GM21825 (cell line): ENCODE measurements around the gene INO80.

Source experiments
- ATAC-seq: cut with Tn5 transposase; IDR thresholded peaks from one replicate; pipeline ENCODE4 v1.9.1; 2021; ENCODE audit warnings: mild to moderate bottlenecking, moderate library complexity; ENCODE audit not compliant: unreplicated experiment

INO80 gene

DNA sequence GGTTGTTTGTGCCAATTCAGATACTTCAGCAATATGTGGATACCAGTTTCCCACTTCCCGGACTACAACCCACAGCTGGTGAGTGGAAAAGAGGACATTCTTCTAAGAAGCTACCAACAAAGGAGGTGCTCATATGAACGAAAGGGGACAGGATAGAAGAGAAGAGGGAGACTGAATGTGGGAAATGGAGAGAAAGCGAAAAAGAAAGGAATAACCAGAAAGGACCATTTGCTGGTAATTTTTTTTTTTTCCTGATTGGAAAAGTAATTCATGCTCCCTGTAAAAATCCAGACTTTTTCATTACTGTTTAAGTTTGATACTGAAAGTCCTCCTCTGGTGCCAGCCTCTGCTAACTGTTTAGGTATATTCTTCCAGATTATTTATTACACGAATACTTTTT, 164.3 kb downstream of the INO80 start:
- ATAC-seq, result no peak

DNA sequence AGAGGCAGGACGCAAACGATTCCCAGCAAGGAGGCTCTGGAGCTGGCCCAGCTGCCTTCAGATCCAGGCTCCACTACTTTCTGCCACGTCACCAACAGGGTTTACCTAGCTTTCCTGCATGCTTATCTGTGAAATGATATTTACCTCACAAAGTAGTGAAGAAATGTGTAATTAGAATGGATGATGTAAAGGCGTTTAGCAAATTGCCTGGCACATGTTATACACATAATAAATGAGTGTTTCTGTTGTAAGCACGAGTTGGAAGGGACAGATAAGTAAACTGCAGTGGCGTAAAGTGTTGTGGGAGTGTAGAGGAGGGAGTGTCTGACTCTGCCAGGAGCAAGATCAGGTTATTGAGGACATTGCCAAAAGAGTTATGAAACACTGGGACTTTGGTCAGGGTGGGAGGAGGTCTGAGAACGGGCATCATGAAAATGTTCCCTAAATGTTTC, 166.3 kb downstream of the INO80 start:
- no peak for ATAC-seq

DNA sequence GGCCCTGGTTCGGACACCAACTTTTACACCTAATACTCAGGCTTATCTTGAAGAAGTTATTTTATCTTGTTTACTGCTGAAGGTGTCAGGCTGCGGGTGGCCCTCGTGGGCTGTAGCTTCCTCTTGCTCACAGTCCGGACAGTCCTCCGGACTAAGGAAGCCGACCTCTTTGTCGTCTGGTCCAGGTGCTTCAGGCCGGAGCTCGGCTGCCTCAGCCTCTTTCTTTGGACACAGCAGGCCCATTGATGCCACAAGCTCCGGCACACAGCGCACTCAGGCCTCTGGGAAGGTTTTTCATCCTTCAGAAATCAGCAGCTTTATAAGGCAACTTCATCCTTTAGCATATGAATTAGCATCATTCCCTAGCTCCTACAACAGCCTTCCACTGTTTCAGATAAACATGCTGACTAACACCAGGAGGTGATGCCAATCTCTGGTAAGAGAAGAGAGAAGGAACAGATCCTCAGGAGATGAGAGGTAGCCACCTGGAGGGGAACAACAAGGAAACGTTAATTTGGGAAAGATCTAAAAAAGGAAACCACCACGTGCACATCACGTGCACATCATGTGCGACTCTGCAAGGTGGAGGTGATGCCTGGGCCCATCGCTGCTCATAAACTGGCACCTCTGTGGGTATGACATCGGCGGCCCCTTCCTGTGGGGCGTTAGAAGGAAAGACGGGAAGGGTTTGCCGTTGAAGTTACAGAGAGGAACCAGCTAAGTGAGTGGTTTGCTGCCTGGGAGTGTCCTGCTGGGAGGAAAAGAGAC, 167.2 kb downstream of the INO80 start:
- no peak for ATAC-seq

DNA sequence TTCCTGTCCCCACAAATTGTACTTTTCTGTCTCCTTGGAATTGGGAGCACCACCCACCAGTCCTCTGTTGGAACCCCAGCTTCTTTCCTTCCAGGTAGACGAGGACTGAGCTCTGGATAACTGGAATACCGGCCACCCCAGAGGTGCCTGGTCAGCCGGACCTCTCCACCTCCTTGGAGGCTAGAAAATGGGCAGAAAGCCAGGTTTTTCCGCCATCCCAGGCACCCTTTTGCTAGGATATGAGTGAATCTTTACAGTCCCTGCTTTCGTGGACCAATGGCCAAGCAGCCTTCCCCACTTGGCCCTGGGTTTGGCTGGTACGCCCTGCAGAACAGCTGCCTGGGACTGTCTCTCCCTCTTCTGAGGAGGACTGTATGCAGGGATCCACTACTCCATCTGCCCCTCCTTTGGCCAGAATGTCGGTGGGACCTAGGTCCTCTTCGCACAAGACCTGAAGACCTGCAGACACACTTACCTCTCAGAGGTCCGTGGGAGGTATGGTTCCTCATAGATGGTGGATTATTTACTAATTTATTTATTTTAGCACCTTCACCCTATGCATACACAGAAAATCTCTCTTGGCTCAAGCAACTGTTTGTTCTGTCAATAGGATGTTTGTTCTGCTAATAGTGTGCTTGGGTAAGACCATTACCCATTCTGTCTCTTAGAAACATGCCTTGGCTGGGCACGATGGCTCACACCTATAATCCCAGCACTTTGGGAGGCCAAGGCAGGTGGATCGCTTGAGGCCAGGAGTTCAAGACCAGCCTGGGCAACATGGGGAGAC, 171.4 kb downstream of the INO80 start:
- ATAC-seq, result no peak

DNA sequence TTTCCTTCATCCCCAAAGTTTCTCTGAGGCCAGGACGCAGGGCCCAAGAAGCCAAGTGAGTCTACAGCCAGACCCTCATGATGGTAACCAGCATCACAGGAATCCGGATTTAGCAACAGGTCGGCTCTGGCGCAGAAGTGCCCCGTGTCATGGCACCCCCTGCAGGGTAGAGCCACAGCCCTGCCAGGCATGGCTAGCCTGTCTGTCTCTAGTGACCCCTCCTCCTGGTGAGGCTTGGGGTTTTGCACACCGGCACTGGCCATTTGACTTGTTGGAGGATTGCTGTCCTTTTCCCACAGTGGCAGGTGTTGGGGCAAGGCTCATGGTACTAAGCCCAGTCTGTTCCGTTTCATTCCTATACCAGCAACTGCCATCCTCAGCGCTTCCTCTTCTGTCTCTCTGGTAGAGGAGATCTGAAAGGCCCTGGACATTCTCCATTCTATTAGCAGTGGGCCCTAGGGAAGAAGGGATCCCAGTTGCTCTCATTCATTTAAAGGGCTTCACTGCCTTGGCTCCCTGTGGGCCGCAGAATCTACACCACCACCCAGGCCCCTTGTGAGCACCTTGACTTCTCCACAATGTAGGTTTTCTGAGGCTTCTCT, 172.2 kb downstream of the INO80 start:
- no peak for ATAC-seq

DNA sequence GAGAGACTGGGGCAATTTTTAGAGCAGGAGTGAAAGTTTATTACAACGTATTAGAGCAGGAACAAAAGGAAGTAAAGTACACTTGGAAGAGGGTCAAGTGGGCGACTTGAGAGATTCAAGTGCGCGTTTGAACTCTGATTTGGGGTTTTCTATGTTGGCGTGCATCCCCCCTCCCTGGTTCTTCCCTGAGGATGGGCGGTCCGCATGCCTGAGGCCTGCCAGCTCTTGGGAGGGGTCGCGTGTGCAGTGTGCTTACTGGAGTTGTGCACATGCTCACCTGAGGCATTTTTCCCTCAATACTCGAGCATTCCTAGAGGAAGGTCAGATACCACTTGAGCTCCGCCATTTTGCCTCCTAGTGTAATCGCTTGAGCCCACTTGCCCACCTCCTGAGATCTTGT, 173.2 kb downstream of the INO80 start:
- ATAC-seq, result no peak

DNA sequence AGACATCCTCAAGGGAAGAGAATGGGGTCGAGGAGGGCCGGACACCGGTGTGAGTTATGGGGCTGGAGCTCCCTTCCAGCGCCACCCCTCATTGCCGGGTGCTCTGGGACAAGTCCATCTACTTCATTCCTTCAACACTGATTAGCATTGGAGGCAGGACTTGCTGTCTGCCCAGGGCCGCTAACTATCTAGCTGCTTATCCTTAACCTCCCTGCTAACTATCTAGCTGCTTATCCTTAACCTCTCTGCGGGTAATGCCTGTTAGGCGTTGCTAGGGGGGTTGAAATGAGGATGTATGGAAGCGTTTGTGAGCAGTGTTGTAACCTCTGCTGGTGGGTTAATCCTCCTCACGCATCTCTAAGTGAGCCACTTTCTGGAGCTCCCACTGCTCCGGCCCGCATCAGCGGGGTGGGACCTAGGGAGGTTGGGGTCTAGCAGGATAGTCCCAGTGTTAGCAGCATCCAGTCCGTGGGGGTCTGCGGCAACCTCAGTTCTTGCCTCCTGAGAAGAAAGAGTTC, 173.7 kb downstream of the INO80 start:
- no peak for ATAC-seq

DNA sequence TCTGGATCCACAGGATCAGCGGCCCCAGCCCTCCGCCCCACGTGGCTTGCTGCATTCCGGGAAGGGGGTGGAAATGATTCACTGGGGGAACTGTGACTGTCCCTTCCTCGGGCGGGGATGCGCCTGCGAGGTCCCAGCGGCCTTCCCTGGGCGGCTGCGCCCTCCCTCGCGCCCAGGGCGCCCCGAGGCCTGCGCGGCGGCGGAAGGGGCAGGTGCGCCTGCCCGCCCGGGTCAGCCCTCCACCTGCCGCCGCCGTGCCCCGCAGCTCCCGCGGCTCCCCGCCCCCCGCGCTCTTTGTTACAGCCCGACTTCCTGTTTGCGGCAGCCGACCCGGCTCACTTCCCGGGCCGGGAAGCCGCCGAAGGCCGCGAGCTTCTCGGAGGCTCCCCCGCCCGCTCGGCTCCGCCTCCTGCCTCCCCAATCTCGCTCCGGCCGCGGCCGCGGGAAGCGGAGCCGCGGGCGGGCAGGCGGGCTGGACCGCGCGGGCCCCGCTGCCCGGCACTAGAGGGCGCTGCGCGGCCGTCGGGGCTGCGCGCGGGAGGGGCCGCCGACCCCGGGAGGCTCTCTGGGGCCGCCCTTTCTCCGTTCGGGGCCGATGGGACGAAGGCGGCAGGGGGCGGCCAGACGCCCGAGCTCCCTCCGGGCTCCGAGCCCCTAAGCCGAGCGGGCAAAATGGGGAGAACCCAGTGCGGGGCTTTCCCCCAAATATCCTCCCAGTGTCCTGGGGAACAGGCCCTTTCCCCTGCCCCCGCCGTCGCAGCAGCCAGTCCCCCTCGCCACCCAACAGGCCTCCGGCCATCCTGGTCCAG, 174.3 kb downstream of the INO80 start:
- peak; percentile 71 for ATAC-seq

DNA sequence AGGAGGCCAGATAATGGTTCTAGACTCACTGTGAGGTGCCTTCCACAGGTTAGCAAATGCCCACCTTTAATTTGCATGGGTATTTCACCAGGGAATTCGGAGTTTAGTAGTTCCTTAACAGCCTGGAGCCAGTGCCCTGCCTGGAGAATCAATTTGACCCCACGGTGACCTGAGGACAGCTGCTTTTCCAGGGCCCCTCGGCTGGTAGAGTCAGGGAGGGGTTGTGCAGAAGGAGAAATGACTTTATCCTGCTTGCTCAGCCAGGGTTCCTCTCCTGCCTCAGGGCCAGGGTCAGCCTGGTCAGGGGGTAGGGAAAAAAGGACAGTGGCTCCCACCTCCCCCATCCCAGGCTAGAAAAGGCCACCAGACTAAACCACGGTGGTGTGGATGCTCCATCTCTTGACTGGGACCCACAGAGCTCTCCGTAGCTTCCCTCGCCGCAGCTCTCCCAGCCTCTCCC, 175.0 kb downstream of the INO80 start:
- ATAC-seq, result no peak

DNA sequence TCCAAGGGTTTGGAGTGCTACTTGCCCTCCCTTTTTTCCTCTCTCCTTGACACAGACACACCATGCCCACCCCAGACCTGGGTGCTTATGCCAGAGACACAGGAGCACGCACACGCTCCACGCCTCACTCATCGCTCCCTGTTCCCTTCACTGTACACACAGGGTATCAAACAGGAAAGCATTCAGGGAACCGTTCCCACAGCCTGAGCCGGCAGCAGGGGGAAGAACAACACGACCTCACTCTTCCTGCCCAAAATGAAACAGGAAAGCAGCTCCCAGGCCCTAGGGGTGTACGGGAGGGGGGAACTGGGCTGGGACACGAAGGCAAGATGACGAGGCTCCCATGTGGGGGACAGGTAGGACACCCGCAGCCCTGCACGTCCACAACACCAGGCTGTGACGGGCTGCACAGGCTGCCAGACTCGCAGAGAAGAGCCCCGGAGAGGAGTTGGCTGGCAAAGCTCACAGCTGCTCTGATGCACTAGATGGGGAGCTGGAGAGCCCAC, 175.7 kb downstream of the INO80 start:
- ATAC-seq, result no peak

DNA sequence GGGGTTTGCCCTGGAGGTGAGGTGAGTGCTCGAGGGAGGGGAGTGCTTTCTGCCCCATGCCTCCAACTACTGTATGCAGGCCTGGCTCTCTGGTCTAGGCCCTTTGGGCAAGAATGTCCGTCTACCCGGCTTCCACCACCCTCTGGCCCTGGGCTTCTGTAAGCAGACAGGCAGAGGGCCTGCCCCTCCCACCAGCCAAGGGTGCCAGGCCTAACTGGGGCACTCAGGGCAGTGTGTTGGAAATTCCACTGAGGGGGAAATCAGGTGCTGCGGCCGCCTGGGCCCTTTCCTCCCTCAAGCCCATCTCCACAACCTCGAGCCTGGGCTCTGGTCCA, 177.6 kb downstream of the INO80 start:
- ATAC-seq, result no peak

DNA sequence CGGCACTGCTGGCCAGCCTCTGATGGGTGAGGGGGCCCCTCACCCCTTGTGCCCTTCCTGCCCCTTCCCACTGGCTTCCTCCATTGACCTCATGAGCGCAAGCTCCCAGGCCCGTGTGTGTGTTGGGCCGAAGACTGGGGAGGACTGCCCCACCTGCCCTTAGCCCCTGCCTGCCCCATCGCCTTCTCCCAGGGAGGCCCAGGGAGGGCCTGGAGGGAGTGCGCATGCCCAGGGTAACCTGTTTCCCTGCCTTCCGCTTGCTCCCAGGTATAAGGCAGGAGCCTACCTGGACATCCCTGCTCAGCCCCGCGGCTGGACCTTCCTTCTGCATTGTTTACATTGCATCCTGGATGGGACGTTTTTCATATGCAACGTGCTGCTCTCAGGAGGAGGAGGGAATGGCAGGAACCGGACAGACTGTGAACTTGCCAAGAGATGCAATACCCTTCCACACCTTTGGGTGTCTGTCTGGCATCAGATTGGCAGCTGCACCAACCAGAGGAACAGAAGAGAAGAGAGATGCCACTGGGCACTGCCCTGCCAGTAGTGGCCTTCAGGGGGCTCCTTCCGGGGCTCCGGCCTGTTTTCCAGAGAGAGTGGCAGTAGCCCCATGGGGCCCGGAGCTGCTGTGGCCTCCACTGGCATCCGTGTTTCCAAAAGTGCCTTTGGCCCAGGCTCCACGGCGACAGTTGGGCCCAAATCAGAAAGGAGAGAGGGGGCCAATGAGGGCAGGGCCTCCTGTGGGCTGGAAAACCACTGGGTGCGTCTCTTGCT, 178.1 kb downstream of the INO80 start:
- no peak for ATAC-seq

DNA sequence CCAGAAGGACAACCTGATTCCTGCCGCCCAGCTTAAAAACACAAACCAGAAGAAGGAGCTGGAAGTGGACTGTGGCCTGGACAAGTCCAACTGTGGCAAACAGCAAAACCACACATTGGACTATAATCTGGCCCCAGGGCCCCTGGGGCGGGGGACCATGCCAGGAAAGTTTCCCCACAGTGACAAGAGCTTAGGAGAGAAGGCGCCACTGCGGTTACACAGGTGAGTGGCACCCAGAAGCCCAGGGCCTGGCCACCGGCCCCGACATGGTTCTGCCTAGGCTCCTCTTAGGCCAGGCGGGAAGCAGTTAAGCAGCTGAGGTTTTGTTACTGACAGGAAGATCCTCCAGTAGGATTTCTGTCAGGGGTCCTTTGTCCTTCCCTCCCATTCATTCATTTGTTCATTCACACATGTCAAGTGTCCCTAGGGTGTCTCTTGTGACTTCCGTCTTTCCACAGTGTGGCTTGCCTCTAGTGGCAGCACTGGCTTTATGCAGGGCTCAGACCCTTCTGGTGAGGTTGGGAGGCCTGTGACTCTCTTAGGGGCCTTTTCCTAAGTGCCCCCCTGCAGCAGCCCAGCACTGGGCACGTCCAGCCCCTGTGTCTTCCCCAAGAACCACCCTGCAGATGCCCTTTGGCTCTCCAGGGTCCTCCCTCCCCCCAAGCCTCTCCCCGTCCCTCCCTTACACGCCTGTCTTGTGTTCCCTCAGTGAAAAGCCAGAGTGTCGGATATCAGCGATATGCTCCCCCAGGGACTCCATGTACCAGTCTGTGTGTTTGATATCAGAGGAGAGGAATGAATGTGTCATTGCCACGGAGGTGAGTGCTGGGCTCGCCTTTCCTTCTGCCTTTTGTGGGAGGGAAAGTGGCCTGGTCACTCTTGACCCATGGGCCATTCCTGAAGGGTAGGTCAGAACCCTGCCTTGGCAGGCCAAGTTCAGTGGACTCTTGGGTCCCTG, 179.1 kb downstream of the INO80 start:
- ATAC-seq, result no peak

DNA sequence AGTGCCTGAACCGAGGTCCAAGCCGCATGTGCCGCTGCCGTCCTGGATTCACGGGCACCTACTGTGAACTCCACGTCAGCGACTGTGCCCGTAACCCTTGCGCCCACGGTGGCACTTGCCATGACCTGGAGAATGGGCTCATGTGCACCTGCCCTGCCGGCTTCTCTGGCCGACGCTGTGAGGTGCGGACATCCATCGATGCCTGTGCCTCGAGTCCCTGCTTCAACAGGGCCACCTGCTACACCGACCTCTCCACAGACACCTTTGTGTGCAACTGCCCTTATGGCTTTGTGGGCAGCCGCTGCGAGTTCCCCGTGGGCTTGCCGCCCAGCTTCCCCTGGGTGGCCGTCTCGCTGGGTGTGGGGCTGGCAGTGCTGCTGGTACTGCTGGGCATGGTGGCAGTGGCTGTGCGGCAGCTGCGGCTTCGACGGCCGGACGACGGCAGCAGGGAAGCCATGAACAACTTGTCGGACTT, 179.8 kb downstream of the INO80 start:
- no peak for ATAC-seq

DNA sequence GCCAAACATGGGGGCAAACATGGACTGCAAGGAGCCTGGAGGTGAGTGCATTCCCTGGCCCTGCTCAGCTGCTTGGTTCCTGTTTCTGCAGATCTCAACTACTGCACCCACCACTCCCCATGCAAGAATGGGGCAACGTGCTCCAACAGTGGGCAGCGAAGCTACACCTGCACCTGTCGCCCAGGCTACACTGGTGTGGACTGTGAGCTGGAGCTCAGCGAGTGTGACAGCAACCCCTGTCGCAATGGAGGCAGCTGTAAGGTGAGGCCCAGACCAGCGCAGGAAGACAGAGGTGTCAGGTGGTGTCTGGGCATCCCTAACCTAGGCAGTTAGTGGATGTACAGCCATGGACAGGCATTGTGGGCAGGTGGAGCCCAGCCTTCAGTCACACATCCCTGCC, 181.6 kb downstream of the INO80 start:
- ATAC-seq, result no peak

DNA sequence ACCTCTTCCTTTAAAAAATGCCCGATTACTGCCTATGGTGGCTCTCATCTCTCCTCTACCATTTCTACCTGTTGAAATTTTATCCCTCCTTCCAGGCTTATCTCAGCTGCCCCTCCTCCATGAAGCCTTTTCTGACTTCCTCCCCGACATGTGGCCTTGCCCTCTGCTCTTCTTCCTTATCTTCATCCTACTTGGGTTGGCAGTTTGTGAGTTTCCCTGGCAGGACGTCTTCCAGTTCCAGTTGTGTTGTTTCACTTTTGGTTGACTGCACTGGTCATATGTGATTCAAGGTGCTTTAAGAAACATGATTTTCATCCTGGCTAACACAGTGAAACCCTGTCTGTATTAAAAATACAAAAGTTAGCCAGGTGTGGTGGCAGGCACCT, 182.6 kb downstream of the INO80 start:
- ATAC-seq, result no peak

DNA sequence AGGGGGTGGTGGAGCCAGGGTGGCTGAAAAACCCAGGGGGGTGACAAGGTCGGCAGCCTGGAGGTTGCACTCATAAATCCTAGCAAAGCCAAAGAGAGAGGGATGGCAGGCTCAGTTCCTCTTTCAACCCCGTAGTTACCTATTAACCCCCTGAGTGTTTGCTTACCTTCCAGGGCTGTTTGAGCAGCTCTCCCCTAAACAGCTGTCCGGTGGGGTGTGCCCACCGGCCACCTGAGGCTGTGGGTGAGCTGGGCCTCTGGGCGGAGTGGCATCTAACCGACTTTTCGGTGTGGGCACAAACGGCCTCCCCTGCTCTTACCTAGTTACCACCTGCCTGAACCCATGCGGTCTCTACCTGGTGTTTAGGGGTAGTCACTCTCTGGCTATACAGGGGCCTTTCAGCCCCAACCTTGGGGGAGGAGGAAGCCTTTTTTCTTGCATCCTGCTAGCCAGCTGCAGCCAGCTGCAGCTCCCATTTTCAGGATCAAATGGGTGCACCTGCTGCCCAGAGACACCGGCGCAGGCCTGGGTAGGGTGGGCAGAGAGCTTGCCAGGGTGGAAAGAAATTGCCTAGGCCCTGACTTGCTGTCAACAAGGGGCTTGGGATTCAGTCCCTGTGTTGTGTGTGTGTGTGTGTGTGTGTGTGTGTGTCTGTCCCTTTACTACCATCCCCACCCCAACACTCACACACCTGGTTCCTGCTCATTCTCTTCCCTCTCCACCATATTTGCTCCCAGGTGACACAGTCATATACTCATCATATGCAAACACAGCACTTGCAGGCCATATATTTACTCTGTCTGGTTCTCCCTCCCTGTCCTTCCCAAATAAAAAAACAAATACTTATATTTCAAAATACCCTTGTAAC, 183.2 kb downstream of the INO80 start:
- ATAC-seq, result no peak

DNA sequence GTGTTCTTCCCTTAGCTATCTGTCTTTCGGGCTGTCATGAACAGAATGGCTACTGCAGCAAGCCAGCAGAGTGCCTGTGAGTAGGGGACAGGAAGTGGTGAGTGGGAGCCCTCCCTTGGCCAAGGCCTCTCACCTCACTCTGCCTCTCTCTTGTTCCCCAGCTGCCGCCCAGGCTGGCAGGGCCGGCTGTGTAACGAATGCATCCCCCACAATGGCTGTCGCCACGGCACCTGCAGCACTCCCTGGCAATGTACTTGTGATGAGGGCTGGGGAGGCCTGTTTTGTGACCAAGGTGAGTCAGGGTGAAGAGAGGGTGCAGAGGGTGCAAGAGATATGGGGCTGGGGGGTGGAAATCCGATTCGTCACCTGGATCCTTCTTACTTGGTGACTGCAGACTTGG, 183.9 kb downstream of the INO80 start:
- no peak for ATAC-seq
